ENCODE results near the gene RNASE11. TPM values are rescaled to one million over a fixed set of nuclear protein-coding genes. Genes with fewer than 3 reads are reported as not detected.

The RNASE11 gene
- total and polyA plus RNA-seq, 2 donors (not counting 3 experiments of a cell fraction or from before 2014, with no cell fraction given) = not detected

DNA sequence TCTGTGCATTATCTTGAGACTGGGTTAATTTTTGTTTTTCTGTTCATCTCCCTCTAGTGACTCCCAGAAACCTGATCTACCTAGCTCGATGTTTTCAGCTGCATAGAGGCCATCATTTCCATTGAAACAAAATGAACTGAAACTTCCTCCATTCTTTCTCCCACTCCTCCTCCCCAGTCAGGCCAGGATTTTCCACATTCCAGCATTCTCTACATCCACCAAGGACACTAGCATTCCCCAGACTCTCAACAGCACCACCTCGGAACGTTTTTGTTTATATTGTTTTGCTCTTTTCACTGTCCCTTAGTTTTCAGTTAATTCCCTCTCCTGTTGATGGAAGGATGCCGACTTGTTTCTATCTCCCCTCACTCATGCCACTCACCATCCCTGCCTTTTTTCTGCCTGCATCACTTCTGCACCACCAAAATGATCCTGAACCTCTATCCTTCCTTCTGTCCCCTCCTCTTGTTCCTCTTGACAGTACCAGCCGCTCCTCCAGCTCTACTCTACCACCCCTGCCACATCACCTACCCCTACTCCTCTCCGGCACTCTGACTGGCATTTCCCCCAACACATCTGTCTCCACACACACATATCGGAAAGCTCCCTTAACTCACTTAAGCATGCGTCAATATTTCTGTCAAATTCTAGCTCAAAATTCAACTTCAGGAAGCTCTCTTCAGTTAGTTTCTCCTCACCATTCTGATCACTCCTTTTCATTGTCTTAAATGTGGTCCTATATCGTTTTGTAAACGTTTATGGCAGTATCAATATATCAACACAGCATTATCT, 40.5 kb upstream of the RNASE11 start:
- Histone ChIP-seq H3K4me1 (ENCODE audit: control insufficient read depth, extremely low read depth, insufficient read depth, low read length) (peaks cover 36% of the 10 kb centered on the region), H3K27me3 (ENCODE audit: control insufficient read depth in 2 of 2, insufficient read depth in 2 of 2, low read length in 2 of 2) (peaks cover 26 to 41% of the 10 kb centered on the region in 2 experiments), H3K79me2 (ENCODE audit: control insufficient read depth, insufficient read depth, low read length) (no peaks in the 10 kb centered on the region), H3K4me2 (ENCODE audit: insufficient read depth, low read length) (no peak overlapping the region), H4K20me1 (replicated peaks; ENCODE audit: control insufficient read depth, extremely low read depth, insufficient read depth, low read length) (no peaks in the 10 kb centered on the region), H3K36me3 (ENCODE audit: control insufficient read depth in 2 of 2, extremely low read depth in 1 of 2, insufficient read depth in 2 of 2, low read length in 2 of 2) (no peaks in the 10 kb centered on the region), H3K9me3 (replicated peaks; ENCODE audit: control insufficient read depth, insufficient read depth, low read length) (no peaks in the 10 kb centered on the region), H2AFZ (ENCODE audit: low read depth, low read length) (no peak overlapping the region), H3K9ac (replicated peaks; ENCODE audit: extremely low read depth, insufficient read depth, low read length) (no peak overlapping the region), H3K27ac (ENCODE audit: insufficient read depth, low read depth, low read length) (no peak overlapping the region), H3K4me3 (replicated peaks in 1 of 3; ENCODE audit: insufficient read depth in 1 of 3, low read depth in 1 of 3, low read length in 3 of 3) (no peak overlapping the region), H3K9me1 (replicated peaks; ENCODE audit: control insufficient read depth, extremely low read depth, insufficient read depth, low read length) (no peaks in the 10 kb centered on the region)
- intact Hi-C loops (cut with micrococcal nuclease) (no loop called here), dilution Hi-C loops (cut with MboI; ENCODE audit: extremely low pct_ligation_motif_present, low sequenced_read_pairs) (no loop called here)
- FAIRE-seq (no peak), DNase-seq (ENCODE audit: low read depth, low spot score) (no peak)
- ChIA-PET CTCF (interaction anchor here (1.2 kb wide), 1 partner anchor 15 kb away, joined by 6 read pairs; no protein-coding TSS in a partner anchor), POLR2A (no interaction called here)
- no TSS peak for BruUV-seq (replicated peaks)
- TF ChIP-seq FOS (IDR thresholded peaks at IDR 0.05; ENCODE audit: borderline replicate concordance, insufficient read depth, low read length) = no peak
- TF ChIP-seq MYC (IDR thresholded peaks at IDR 0.05; ENCODE audit: low read depth, low read length) = no peak
- TF ChIP-seq GATA2 (IDR thresholded peaks at IDR 0.05; ENCODE audit: insufficient read depth, insufficient read length, low read depth, low read length) = no peak
- TF ChIP-seq JUN (IDR thresholded peaks at IDR 0.05; ENCODE audit: borderline replicate concordance, insufficient read depth, insufficient read length, low read depth) = no peak
- no peak for TF ChIP-seq POLR2AphosphoS5 (IDR thresholded peaks at IDR 0.05; ENCODE audit: insufficient read depth, low read depth, low read length)
- TF ChIP-seq EZH2 (IDR thresholded peaks at IDR 0.05; ENCODE audit: borderline replicate concordance, low read depth, low read length, severe bottlenecking) = no peak
- no peak for TF ChIP-seq POLR2A (IDR thresholded peaks at IDR 0.05; ENCODE audit: low read depth, low read length)
- no peak for TF ChIP-seq MAX (IDR thresholded peaks at IDR 0.05; ENCODE audit: insufficient read depth, insufficient read length)
- no peak for TF ChIP-seq CTCF (IDR thresholded peaks at IDR 0.05; ENCODE audit: extremely low read depth in 1 of 2, insufficient read depth in 1 of 2, low read depth in 1 of 2, low read length in 2 of 2)
